LoVo (cell line): ENCODE data around the gene HOXD9.

Experiments used
- DNase-seq: peaks from one replicate; pipeline ENCODE4 v3.0.0-alpha.2; 2016; ENCODE audit warnings: low spot score

HOXD9 gene

GRCh38 chr2:176122683-176123410, at the start of gene HOXD9:
TSS of gene HOXD9 (plus strand) at chr2:176122719. CDS start at chr2:176122769, 50 bp downstream.
- no peak for DNase-seq

GRCh38 chr2:176072951-176073904, 49.3 kb upstream of the HOXD9 start:
- no peak for DNase-seq

GRCh38 chr2:176074919-176075425, 47.5 kb upstream of the HOXD9 start:
- no peak for DNase-seq

GRCh38 chr2:176075481-176075880, 47.0 kb upstream of the HOXD9 start:
- DNase-seq = no peak

GRCh38 chr2:176076063-176076462, 46.5 kb upstream of the HOXD9 start:
- no peak for DNase-seq

- no peak for DNase-seq
Measured at GRCh38 chr2:176076796-176077195, 45.7 kb upstream of the HOXD9 start.

- no peak for DNase-seq
Measured at GRCh38 chr2:176078541-176079284, 43.8 kb upstream of the HOXD9 start.

GRCh38 chr2:176079285-176079830, 43.2 kb upstream of the HOXD9 start:
- DNase-seq = no peak

- peak; percentile 71 for DNase-seq
Measured at GRCh38 chr2:176079831-176080539, 42.5 kb upstream of the HOXD9 start.

- no peak for DNase-seq
Measured at GRCh38 chr2:176080540-176081375, 41.8 kb upstream of the HOXD9 start.

- DNase-seq = no peak
Measured at GRCh38 chr2:176081376-176081836, 41.1 kb upstream of the HOXD9 start.

- no peak for DNase-seq
Measured at GRCh38 chr2:176081837-176082524, 40.5 kb upstream of the HOXD9 start.

GRCh38 chr2:176082525-176082823, 40.0 kb upstream of the HOXD9 start:
- DNase-seq = no peak

GRCh38 chr2:176082824-176083751, 39.4 kb upstream of the HOXD9 start:
- no peak for DNase-seq

GRCh38 chr2:176083796-176084261, 38.7 kb upstream of the HOXD9 start, which contains the start of gene EVX2:
TSS of gene EVX2 (minus strand) at chr2:176083962. CDS start at chr2:176083776, 186 bp downstream.
- no peak for DNase-seq

- no peak for DNase-seq
Measured at GRCh38 chr2:176084611-176085119, 37.9 kb upstream of the HOXD9 start.

GRCh38 chr2:176085120-176085788, 37.3 kb upstream of the HOXD9 start:
- no peak for DNase-seq
